MM.1S (cell line): ENCODE data around the gene HOXD9.

Experiments
- EZH2phosphoT487 ChIP-seq: fragments of 300-600 bp; sonication (generic); IDR thresholded peaks from 2 replicates; pipeline ENCODE4 v1.6.1; 2018; ENCODE audit warnings: antibody characterized with exemption, low read length
- TF ChIP-seq, protein P1 (sequence below): fragments of 300-600 bp; sonication (generic); IDR thresholded peaks from 2 replicates; pipeline ENCODE4 v1.5.1; 2016; ENCODE audit warnings: antibody characterized with exemption, low read length, mixed read lengths

DNA sequence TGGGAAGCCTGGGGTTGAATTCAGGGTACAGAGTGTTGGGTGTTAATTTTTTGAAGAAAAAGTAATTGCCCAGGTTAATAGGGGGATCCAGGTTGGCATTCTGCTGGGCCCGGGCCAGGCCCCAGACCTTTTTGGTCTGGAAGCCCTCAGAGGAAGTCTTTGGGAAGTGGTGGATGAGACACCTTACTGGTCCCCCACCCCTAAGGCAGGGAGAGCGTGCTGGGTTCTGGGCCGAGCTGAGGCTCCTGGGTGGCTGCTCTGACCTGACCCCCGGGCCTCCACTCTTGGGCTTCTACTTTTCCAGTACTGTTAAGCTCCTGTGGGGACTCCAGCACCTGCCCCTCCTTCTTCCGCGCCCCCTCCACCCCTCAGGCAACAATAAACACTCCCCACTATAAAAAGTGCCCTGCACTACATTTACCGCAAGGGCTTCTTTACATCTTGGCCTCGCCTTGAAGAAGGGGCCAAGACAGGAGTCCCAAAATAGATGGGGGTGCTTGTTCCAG lies 33.8 kb downstream of the HOXD9 start:
- TF ChIP-seq, protein P1, sequence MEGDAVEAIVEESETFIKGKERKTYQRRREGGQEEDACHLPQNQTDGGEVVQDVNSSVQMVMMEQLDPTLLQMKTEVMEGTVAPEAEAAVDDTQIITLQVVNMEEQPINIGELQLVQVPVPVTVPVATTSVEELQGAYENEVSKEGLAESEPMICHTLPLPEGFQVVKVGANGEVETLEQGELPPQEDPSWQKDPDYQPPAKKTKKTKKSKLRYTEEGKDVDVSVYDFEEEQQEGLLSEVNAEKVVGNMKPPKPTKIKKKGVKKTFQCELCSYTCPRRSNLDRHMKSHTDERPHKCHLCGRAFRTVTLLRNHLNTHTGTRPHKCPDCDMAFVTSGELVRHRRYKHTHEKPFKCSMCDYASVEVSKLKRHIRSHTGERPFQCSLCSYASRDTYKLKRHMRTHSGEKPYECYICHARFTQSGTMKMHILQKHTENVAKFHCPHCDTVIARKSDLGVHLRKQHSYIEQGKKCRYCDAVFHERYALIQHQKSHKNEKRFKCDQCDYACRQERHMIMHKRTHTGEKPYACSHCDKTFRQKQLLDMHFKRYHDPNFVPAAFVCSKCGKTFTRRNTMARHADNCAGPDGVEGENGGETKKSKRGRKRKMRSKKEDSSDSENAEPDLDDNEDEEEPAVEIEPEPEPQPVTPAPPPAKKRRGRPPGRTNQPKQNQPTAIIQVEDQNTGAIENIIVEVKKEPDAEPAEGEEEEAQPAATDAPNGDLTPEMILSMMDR = no peak
- no peak for TF ChIP-seq EZH2phosphoT487
